Measurements from ENCODE around the gene OGFOD3. TPM values are rescaled to one million over a fixed set of nuclear protein-coding genes. Genes with fewer than 3 reads are reported as not detected.
A peak's percentile ranks its signal among the peaks of the same experiment; 100 is the strongest.

The OGFOD3 gene
- 30.5 and 33.4 TPM in 2 replicates for total RNA-seq
- 25.4 and 25.7 TPM in 2 replicates for polyA plus RNA-seq

DNA sequence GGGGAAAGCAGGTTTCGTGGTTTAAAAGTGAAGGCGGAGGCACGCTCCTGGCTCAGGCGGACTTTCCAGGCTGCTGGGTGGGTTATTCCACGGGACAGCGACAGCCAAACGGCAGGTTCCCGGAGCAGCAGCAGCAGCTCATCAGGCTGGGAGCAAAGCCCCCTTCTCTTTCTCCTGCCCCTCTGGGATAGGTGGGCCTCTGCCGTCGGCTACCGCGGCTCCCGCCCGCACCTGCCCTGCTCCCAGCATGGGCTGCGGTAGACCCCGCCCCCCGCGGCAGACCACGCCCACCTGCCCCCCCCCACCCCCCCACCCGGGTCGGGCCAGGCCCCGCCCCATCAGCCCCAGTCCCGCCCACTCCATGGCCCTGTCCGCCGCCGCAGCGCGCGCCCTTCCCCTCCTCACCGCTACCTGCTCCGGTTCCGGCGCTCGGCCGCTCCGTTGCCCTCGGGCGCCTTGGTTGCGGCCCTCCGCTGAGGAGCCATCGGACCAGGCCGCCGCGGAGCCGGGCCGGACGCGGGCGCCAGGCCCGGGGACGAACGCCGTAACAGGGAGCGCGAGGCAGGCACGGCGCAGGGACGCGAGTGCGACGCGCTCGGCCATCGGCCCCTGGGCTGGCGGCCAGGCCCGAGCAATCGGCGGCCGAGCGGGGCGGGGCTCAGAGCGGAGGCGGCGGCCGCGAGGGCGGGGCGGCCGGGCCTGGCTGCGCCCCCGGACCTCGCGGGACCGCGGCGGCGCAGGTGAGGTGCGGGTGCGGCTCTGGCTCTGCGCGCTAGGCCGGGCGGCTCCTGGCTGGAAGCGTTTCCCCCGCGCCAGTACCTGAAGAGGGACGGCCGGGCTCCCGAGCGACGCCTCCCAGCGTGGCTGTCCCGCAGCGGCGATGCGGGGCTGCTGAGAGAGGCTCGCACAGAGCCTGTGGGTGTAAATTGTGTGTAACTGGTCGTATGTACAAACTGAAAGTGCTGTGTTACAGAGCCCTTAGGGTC is at the start of gene OGFOD3, which contains the start of gene HEXD:
TSS of gene OGFOD3 (minus strand) at position 586 of the 986 bp plus-strand sequence. CDS start at position 485, 101 bp downstream.
TSS of gene HEXD (plus strand) at position 347 of the 986 bp plus-strand sequence. CDS start 1,453 bp downstream, outside the sequence.
- DNase-seq (ENCODE audit: low spot score), result peak; percentile 96
- TF ChIP-seq, protein P1, sequence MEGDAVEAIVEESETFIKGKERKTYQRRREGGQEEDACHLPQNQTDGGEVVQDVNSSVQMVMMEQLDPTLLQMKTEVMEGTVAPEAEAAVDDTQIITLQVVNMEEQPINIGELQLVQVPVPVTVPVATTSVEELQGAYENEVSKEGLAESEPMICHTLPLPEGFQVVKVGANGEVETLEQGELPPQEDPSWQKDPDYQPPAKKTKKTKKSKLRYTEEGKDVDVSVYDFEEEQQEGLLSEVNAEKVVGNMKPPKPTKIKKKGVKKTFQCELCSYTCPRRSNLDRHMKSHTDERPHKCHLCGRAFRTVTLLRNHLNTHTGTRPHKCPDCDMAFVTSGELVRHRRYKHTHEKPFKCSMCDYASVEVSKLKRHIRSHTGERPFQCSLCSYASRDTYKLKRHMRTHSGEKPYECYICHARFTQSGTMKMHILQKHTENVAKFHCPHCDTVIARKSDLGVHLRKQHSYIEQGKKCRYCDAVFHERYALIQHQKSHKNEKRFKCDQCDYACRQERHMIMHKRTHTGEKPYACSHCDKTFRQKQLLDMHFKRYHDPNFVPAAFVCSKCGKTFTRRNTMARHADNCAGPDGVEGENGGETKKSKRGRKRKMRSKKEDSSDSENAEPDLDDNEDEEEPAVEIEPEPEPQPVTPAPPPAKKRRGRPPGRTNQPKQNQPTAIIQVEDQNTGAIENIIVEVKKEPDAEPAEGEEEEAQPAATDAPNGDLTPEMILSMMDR (IDR thresholded peaks at IDR 0.05; ENCODE audit: poor library complexity), result no peak
- no peak for TF ChIP-seq EZH2 (IDR thresholded peaks at IDR 0.05; ENCODE audit: borderline replicate concordance)
- H2AFZ ChIP-seq, result peak within 1 kb of the TSS; percentile 98
- H3K9me3 ChIP-seq (ENCODE audit: low read depth), result no peaks in the 10 kb centered on the region
- H3K27me3 ChIP-seq, result no peaks in the 10 kb centered on the region
- no peaks in the 10 kb centered on the region for H3K36me3 ChIP-seq (replicated peaks; ENCODE audit: insufficient read depth, low read depth)
- H3K4me3 ChIP-seq, result peak within 1 kb of the TSS; percentile 100
- H3K27ac ChIP-seq, result peak within 1 kb of the TSS; percentile 98
- H3K9me2 ChIP-seq (replicated peaks; ENCODE audit: insufficient read depth), result no peaks in the 10 kb centered on the region
- WGBS (ENCODE audit: low lambda C conversion rate, missing lambda C conversion rate), result 3% methylated on average over 64 of the region's 108 CpGs
- peaks cover 11% of the 10 kb centered on the region for H3K4me1 ChIP-seq (ENCODE audit: insufficient read depth)
- H4K20me1 ChIP-seq (ENCODE audit: insufficient read depth, poor library complexity, severe bottlenecking), result peaks cover 12% of the 10 kb centered on the region
- H3K79me2 ChIP-seq, result peaks cover 13% of the 10 kb centered on the region
- H3K4me2 ChIP-seq, result peak within 1 kb of the TSS; percentile 97

- TF ChIP-seq EZH2phosphoT487 (IDR thresholded peaks at IDR 0.05; ENCODE audit: low read depth, severe bottlenecking, unreplicated experiment), result no peak
- TF ChIP-seq, protein P1 (IDR thresholded peaks at IDR 0.05; ENCODE audit: poor library complexity), result no peak
- no peak for TF ChIP-seq EZH2 (IDR thresholded peaks at IDR 0.05; ENCODE audit: borderline replicate concordance)
- H3K9me2 ChIP-seq (replicated peaks; ENCODE audit: insufficient read depth), result no peaks in the 10 kb centered on the region
- no peaks in the 10 kb centered on the region for H3K36me3 ChIP-seq (replicated peaks; ENCODE audit: insufficient read depth, low read depth)
- peaks cover 14% of the 10 kb centered on the region for H3K4me1 ChIP-seq (ENCODE audit: insufficient read depth)
- H3K4me2 ChIP-seq, result no peak overlapping the region
- no peaks in the 10 kb centered on the region for H3K9me3 ChIP-seq (ENCODE audit: low read depth)
- no peak overlapping the region for H3K4me3 ChIP-seq
- 94% methylated on average over 7 of the region's 7 CpGs for WGBS (ENCODE audit: low lambda C conversion rate, missing lambda C conversion rate)
- no peak overlapping the region for H2AFZ ChIP-seq
- H4K20me1 ChIP-seq (ENCODE audit: insufficient read depth, poor library complexity, severe bottlenecking), result no peaks in the 10 kb centered on the region
- no peak for DNase-seq (ENCODE audit: low spot score)
- peaks cover 12% of the 10 kb centered on the region for H3K79me2 ChIP-seq
- H3K27me3 ChIP-seq, result no peaks in the 10 kb centered on the region
- no peak overlapping the region for H3K27ac ChIP-seq
These were observed 46.7 kb upstream of the OGFOD3 start for GRCh38 chr17:82465023-82465603.

DNA sequence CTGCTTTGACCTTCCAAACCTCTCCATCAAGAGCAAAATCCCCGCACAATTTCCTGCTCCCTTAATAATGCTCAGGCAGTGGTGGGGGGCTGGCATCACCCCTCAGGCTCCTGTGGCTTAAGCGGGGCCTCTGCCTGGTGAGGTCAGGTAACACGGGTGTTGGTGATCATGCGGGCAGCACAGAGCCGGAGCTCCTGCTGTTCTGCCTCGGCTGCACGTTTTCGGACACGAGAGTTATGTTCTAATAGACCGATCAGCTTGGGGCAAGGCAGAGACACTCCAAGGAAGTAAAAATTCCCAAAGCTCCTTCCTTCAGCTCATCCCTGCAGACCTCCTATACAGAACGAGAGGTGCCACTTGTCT is 46.2 kb upstream of the OGFOD3 start:
- Histone ChIP-seq H3K4me3 (no peak overlapping the region), H3K4me2 (no peak overlapping the region), H3K36me3 (replicated peaks; ENCODE audit: insufficient read depth, low read depth) (no peaks in the 10 kb centered on the region), H3K27ac (no peak overlapping the region), H3K4me1 (ENCODE audit: insufficient read depth) (peaks cover 14% of the 10 kb centered on the region), H2AFZ (no peak overlapping the region), H3K9me2 (replicated peaks; ENCODE audit: insufficient read depth) (no peaks in the 10 kb centered on the region), H3K9me3 (ENCODE audit: low read depth) (no peaks in the 10 kb centered on the region), H3K79me2 (peaks cover 17% of the 10 kb centered on the region), H4K20me1 (ENCODE audit: insufficient read depth, poor library complexity, severe bottlenecking) (peaks cover 2% of the 10 kb centered on the region), H3K27me3 (no peaks in the 10 kb centered on the region)
- WGBS (ENCODE audit: low lambda C conversion rate, missing lambda C conversion rate), result 95% methylated on average over 11 of the region's 11 CpGs
- TF ChIP-seq, protein P1 (IDR thresholded peaks at IDR 0.05; ENCODE audit: poor library complexity), result no peak
- no peak for TF ChIP-seq EZH2phosphoT487 (IDR thresholded peaks at IDR 0.05; ENCODE audit: low read depth, severe bottlenecking, unreplicated experiment)
- TF ChIP-seq EZH2 (IDR thresholded peaks at IDR 0.05; ENCODE audit: borderline replicate concordance), result no peak
- DNase-seq (ENCODE audit: low spot score), result no peak

Measured in hepatocyte (in vitro differentiated cells).